ENCODE data around the gene ZC3H12A.

The ZC3H12A gene

DNA sequence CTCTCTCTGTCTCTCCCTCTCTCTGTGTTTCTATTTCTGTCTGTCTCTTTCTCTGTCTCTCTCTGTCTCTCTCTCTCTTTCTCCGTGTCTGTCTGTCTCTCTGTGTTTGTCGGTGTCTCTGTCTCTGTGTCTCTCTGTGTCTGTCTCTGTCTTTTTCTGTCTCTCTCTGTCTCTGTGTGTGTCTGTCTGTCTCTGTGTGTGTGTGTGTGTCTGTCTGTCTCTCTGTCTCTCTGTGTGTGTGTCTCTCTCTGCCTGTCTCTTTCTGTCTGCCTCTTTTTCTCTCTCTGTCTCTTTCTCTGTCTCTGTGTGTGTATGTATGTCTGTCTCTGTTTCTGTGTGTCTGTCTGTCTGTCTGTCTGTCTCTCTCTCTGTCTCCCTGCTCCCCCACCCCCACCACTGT lies 31.7 kb upstream of the ZC3H12A start:
- no peaks in the 10 kb centered on the region for H3K27me3 ChIP-seq (ENCODE audit: insufficient read depth, poor library complexity, severe bottlenecking)
- TF ChIP-seq CTCF (IDR thresholded peaks at IDR 0.05; ENCODE audit: insufficient read depth, low read length) (no peak), POLR2AphosphoS5 (IDR thresholded peaks at IDR 0.05; ENCODE audit: low read depth) (no peak), GABPA (IDR thresholded peaks at IDR 0.05; ENCODE audit: low read depth) (no peak)
- TF ChIP-seq, protein P1, sequence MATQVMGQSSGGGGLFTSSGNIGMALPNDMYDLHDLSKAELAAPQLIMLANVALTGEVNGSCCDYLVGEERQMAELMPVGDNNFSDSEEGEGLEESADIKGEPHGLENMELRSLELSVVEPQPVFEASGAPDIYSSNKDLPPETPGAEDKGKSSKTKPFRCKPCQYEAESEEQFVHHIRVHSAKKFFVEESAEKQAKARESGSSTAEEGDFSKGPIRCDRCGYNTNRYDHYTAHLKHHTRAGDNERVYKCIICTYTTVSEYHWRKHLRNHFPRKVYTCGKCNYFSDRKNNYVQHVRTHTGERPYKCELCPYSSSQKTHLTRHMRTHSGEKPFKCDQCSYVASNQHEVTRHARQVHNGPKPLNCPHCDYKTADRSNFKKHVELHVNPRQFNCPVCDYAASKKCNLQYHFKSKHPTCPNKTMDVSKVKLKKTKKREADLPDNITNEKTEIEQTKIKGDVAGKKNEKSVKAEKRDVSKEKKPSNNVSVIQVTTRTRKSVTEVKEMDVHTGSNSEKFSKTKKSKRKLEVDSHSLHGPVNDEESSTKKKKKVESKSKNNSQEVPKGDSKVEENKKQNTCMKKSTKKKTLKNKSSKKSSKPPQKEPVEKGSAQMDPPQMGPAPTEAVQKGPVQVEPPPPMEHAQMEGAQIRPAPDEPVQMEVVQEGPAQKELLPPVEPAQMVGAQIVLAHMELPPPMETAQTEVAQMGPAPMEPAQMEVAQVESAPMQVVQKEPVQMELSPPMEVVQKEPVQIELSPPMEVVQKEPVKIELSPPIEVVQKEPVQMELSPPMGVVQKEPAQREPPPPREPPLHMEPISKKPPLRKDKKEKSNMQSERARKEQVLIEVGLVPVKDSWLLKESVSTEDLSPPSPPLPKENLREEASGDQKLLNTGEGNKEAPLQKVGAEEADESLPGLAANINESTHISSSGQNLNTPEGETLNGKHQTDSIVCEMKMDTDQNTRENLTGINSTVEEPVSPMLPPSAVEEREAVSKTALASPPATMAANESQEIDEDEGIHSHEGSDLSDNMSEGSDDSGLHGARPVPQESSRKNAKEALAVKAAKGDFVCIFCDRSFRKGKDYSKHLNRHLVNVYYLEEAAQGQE (IDR thresholded peaks at IDR 0.05; ENCODE audit: insufficient replicate concordance, low read depth): no peak
- no peak overlapping the region for H3K27ac ChIP-seq (replicated peaks)

GRCh38 chr1:37446874-37447273 lies 27.5 kb upstream of the ZC3H12A start:
- Histone ChIP-seq H3K4me3 (replicated peaks; ENCODE audit: insufficient read depth, low read length) (no peak overlapping the region), H3K27ac (replicated peaks) (no peak overlapping the region), H3K27me3 (ENCODE audit: insufficient read depth, poor library complexity, severe bottlenecking) (no peaks in the 10 kb centered on the region)
- DNase-seq (ENCODE audit: low read depth in 1 of 2, low spot score in 1 of 2): no peak
- TF ChIP-seq POLR2AphosphoS5 (IDR thresholded peaks at IDR 0.05; ENCODE audit: low read depth) (no peak), SPI1 (IDR thresholded peaks at IDR 0.05; ENCODE audit: borderline replicate concordance, low read depth) (no peak), GABPA (IDR thresholded peaks at IDR 0.05; ENCODE audit: low read depth) (no peak), CTCF (IDR thresholded peaks at IDR 0.05; ENCODE audit: insufficient read depth, low read length) (no peak)
- TF ChIP-seq, protein P1 (IDR thresholded peaks at IDR 0.05; ENCODE audit: insufficient replicate concordance, low read depth): no peak

More for the DNA sequence above, 31.7 kb upstream of the ZC3H12A start:
- H3K4me3 ChIP-seq (replicated peaks; ENCODE audit: insufficient read depth, low read length): no peak overlapping the region
- no peak for DNase-seq (ENCODE audit: low read depth in 1 of 2, low spot score in 1 of 2)

GRCh38 chr1:37448185-37448584 lies 26.2 kb upstream of the ZC3H12A start:
- TF ChIP-seq, protein P1 (IDR thresholded peaks at IDR 0.05; ENCODE audit: insufficient replicate concordance, low read depth): no peak
- TF ChIP-seq POLR2AphosphoS5 (IDR thresholded peaks at IDR 0.05; ENCODE audit: low read depth): no peak
- TF ChIP-seq GABPA (IDR thresholded peaks at IDR 0.05; ENCODE audit: low read depth): no peak
- TF ChIP-seq CTCF (IDR thresholded peaks at IDR 0.05; ENCODE audit: insufficient read depth, low read length): no peak
- no peaks in the 10 kb centered on the region for H3K27me3 ChIP-seq (ENCODE audit: insufficient read depth, poor library complexity, severe bottlenecking)
- DNase-seq (ENCODE audit: low read depth in 1 of 2, low spot score in 1 of 2): no peak
- H3K4me3 ChIP-seq (replicated peaks; ENCODE audit: insufficient read depth, low read length): no peak overlapping the region
- H3K27ac ChIP-seq (replicated peaks): no peak overlapping the region
